ENCODE data around the gene GPC6.

GPC6 gene

GRCh38 chr13:94007072-94007471, 780.5 kb downstream of the GPC6 start:
- DNase-seq = no peak

GRCh38 chr13:94009701-94010100, 783.1 kb downstream of the GPC6 start:
- no peak for DNase-seq

- no peak for DNase-seq
Observed at GRCh38 chr13:94014461-94014860, 787.9 kb downstream of the GPC6 start.

GRCh38 chr13:94020426-94020825, 793.8 kb downstream of the GPC6 start:
- no peak for DNase-seq

GRCh38 chr13:94020833-94021232, 794.2 kb downstream of the GPC6 start:
- DNase-seq = no peak

GRCh38 chr13:94028234-94028633, 801.6 kb downstream of the GPC6 start:
- no peak for DNase-seq

GRCh38 chr13:94028650-94029049, 802.0 kb downstream of the GPC6 start:
- DNase-seq = no peak

GRCh38 chr13:94030415-94031119, 804.0 kb downstream of the GPC6 start:
- no peak for DNase-seq

- DNase-seq = no peak
Observed at GRCh38 chr13:94031609-94032008, 805.0 kb downstream of the GPC6 start.

- no peak for DNase-seq
Observed at GRCh38 chr13:94033098-94033497, 806.5 kb downstream of the GPC6 start.

GRCh38 chr13:94033830-94034642, 807.4 kb downstream of the GPC6 start:
- DNase-seq = no peak

- no peak for DNase-seq
Observed at GRCh38 chr13:94050039-94050438, 823.4 kb downstream of the GPC6 start.

- no peak for DNase-seq
Observed at GRCh38 chr13:94050686-94051085, 824.1 kb downstream of the GPC6 start.

- no peak for DNase-seq
Observed at GRCh38 chr13:94053986-94054593, 827.5 kb downstream of the GPC6 start.

- no peak for DNase-seq
Observed at GRCh38 chr13:94056362-94056990, 829.9 kb downstream of the GPC6 start.

- DNase-seq = no peak
Observed at GRCh38 chr13:94057618-94058186, 831.1 kb downstream of the GPC6 start.

GRCh38 chr13:94058821-94059360, 832.3 kb downstream of the GPC6 start:
- no peak for DNase-seq

- DNase-seq = no peak
Observed at GRCh38 chr13:94061301-94061700, 834.7 kb downstream of the GPC6 start.

GRCh38 chr13:94063096-94063495, 836.5 kb downstream of the GPC6 start:
- no peak for DNase-seq

GRCh38 chr13:94063848-94064247, 837.2 kb downstream of the GPC6 start:
- DNase-seq = no peak

- DNase-seq = no peak
Observed at GRCh38 chr13:94065741-94066140, 839.1 kb downstream of the GPC6 start.

GRCh38 chr13:94073007-94073744, 846.6 kb downstream of the GPC6 start:
- DNase-seq = no peak
